OCI-LY3 (cell line): ENCODE data around the gene PRX.

Source experiments
- CTCF ChIP-seq: fragments of 200-600, 300-600 bp; sonication (generic); IDR thresholded peaks from 2 replicates; pipeline ENCODE4 v1.5.1; 2014; ENCODE audit warnings: antibody characterized with exemption, low read length, low read depth
- EZH2phosphoT487 ChIP-seq: fragments of 200-600 bp; shearing (Covaris generic); IDR thresholded peaks from 2 replicates; pipeline ENCODE4 v1.6.1; 2018; ENCODE audit warnings: antibody characterized with exemption, mixed run types, low read depth

DNA sequence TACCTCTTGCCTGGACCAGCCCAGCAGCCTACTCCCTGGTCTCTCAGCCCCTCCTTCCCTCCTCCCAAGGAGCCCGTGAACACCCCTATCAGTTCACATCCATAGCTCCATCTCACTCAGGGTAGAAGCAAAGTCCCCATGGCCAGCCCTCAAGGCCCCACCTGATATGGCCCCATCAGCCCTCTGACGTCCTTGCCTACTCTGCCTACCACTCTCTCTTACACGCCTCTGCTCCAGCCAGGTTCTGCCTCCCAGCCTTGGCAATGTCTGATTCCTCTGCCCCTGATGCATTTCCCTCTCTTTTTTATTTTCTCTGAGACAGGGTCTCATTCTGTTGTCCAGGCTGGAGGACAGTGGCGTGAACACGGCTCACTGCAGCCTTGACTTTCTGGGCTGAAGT, 38.8 kb upstream of the PRX start:
- TF ChIP-seq CTCF (no peak), EZH2phosphoT487 (no peak)
